Gastrocnemius medialis (tissue), 4 donors: Measurements from ENCODE around the gene TMEM14B. TPM values are rescaled to one million over a fixed set of nuclear protein-coding genes. Genes with fewer than 3 reads are reported as not detected.

ENCODE experiments used
- ATAC-seq, 2 donors: fragments of 150-250 bp; one replicate each; pipeline ENCODE4 v1.9.1; 2016
- DNase-seq, 2 donors: peaks; one replicate each; pipeline ENCODE4 v3.0.0-alpha.2; 2019
- H3K27ac ChIP-seq, 4 donors: fragments of 200-600 bp; sonication (generic); 1 replicate in 1 of 4; 2 replicates in 3 of 4; pipeline ENCODE4 v1.5.1; 2016 to 2018; ENCODE audit warnings: mild to moderate bottlenecking in 2 of 4, moderate library complexity in 1 of 4
- H3K27me3 ChIP-seq, 3 donors: fragments of 200-600 bp; sonication (generic) in 2 of 3; 1 replicate in 1 of 3; 2 replicates in 2 of 3; pipeline versions ENCODE4 v1.5.1 to v1.6.0; 2016 to 2019; ENCODE audit warnings: mild to moderate bottlenecking in 1 of 3, moderate library complexity in 1 of 3
- H3K36me3 ChIP-seq, 2 donors: fragments of 200-600 bp; sonication (generic) in 1 of 2; one replicate each; pipeline ENCODE4 v1.5.1; 2017 to 2018
- H3K4me1 ChIP-seq, 2 donors: fragments of 200-600 bp; sonication (generic) in 1 of 2; one replicate each; pipeline ENCODE4 v1.5.1; 2016 to 2017; ENCODE audit warnings: mild to moderate bottlenecking in 2 of 2
- H3K4me3 ChIP-seq, 4 donors: fragments of 200-600 bp; sonication (generic) in 3 of 4; 1 replicate in 1 of 4; 2 replicates in 3 of 4; pipeline ENCODE4 v1.5.1; 2016 to 2019; ENCODE audit warnings: mild to moderate bottlenecking in 2 of 4
- H3K9me3 ChIP-seq, 3 donors: fragments of 200-600 bp; sonication (generic) in 2 of 3; 1 replicate in 1 of 3; 2 replicates in 2 of 3; pipeline ENCODE4 v1.5.1; 2016 to 2019
- POLR2A ChIP-seq, 2 donors: fragments of 450-650 bp; IDR thresholded peaks; one replicate each; pipeline ENCODE4 v1.6.1; 2017; ENCODE audit warnings: antibody characterized with exemption in 2 of 2, mild to moderate bottlenecking in 2 of 2, moderate library complexity in 2 of 2
- in situ Hi-C, 4 donors: fragments of 200-750 bp; cut with MboI; loops; one replicate each; pipeline versions ENCODE4 v1.15.0 to v1.8.0; 2017; ENCODE audit warnings: low sequenced_read_pairs in 4 of 4
- intact Hi-C: fragments of 100-400 bp; cut with DNase I; formaldehyde crosslinking; loops from one replicate; pipeline ENCODE4 v1.15.1; 2023; ENCODE audit warnings: low total_unique reads
- total RNA-seq, 4 donors: library from RNA; depleted of rRNA; stranded (reverse); fragments of >200 nt; gene quantifications; one replicate each; pipeline versions ENCODE4 v1.1.0 to v1.2.3, GENCODE V29; 2016
- TF ChIP-seq, protein P1 (sequence below), 5 experiments: fragments of 450-650 bp in 3 of 5; fragments of 200-600 bp in 2 of 5; sonication (generic) in 2 of 5; IDR thresholded peaks in 4 of 5; conservative IDR thresholded peaks in 1 of 5; 1 replicate in 4 of 5; 2 replicates in 1 of 5; pipeline ENCODE4 v1.5.1; 2016 to 2019; ENCODE audit warnings: antibody characterized with exemption in 5 of 5, mild to moderate bottlenecking in 3 of 5, moderate library complexity in 3 of 5

TMEM14B gene
- total RNA-seq, 4 donors from 2014 or later: 68.3 to 93.8 (median 79.4) TPM

DNA sequence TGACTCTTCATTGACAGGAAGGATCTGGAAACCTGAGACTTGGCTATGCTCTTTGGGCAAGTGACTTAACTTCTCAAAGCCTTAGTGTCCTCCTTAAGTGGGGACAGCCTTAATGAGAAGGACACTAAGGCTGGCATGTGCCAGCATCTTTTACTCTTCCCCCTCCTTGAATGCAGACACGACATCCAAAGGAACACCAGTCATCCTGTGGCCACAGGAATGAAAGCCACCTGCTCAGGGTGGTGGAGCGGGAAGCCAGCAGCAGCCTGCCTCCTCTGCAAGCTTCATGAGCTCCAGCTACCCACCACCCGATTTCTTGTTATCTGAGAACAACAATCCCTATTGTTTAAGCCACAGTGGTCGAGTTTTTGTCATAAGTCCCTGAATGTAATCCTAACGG is 44.5 kb downstream of the TMEM14B start:
- H3K9me3 ChIP-seq: no peaks in the 10 kb centered on the region
- H3K4me3 ChIP-seq: no peak overlapping the region
- TF ChIP-seq POLR2A (IDR thresholded peaks at IDR 0.05): no peak
- TF ChIP-seq, protein P1, sequence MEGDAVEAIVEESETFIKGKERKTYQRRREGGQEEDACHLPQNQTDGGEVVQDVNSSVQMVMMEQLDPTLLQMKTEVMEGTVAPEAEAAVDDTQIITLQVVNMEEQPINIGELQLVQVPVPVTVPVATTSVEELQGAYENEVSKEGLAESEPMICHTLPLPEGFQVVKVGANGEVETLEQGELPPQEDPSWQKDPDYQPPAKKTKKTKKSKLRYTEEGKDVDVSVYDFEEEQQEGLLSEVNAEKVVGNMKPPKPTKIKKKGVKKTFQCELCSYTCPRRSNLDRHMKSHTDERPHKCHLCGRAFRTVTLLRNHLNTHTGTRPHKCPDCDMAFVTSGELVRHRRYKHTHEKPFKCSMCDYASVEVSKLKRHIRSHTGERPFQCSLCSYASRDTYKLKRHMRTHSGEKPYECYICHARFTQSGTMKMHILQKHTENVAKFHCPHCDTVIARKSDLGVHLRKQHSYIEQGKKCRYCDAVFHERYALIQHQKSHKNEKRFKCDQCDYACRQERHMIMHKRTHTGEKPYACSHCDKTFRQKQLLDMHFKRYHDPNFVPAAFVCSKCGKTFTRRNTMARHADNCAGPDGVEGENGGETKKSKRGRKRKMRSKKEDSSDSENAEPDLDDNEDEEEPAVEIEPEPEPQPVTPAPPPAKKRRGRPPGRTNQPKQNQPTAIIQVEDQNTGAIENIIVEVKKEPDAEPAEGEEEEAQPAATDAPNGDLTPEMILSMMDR (IDR thresholded peaks at IDR 0.05 in 4 of 5, conservative IDR thresholded peaks at IDR 0.05 in 1 of 5): no peak
- ATAC-seq (no peak), DNase-seq (no peak)
- H3K36me3 ChIP-seq: peaks cover 0 to 6% of the 10 kb centered on the region in 2 donors
- in situ Hi-C loops (loop anchor here in 3 of 4 donors (25.0 kb wide), 2 partner anchors 280 to 305 kb away; partner anchors contain the start of gene GCNT2 (in 2 of the 3)), intact Hi-C loops (loop anchor here (10.0 kb wide), 1 partner anchor 277 kb away; no protein-coding TSS in a partner anchor)
- no peaks in the 10 kb centered on the region for H3K4me1 ChIP-seq
- H3K27ac ChIP-seq: no peak overlapping the region
- H3K27me3 ChIP-seq: no peaks in the 10 kb centered on the region

DNA sequence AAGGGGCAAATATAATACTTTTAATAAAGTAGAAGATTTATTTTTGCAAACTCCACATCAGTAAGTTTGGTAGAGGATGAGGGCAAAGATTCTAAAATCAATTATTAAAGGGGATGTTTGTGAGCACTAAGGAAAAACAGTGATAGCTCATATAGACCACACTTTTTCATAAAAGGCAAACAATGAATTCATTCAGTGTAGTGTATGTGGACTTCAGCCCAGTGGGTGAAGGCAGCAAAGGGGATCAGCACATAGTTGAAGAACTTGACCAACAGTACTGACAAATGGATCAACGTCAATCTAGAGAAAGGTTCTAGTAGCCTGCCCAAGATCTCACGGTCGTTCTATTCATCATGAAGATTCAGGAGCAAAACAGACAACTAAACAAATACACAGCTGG is 45.4 kb downstream of the TMEM14B start:
- no peaks in the 10 kb centered on the region for H3K4me1 ChIP-seq

DNA sequence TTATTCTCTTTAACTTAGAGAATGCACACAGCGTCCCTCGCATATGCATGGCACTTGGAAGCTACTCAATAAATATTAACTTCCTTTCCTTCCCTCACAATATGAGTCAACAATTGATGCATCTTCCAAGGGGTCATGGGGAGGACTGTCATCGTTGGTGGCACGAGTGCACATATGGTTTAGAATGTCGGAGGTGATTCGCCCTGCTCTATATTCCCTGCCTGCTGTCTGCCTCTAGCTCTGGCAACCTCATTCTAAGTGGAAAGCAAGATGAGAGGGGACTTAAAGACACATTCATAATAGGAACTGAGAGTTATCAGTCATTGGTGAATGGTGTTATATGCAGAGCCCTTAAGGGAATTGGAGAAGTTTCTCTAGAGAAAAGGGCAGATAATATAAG is 46.1 kb downstream of the TMEM14B start:
- ATAC-seq: no peak
- peaks cover 0 to 6% of the 10 kb centered on the region in 2 donors for H3K36me3 ChIP-seq
- no peaks in the 10 kb centered on the region for H3K27me3 ChIP-seq
- no peak overlapping the region for H3K27ac ChIP-seq
- H3K4me3 ChIP-seq: no peak overlapping the region
- in situ Hi-C loops (loop anchor here in 3 of 4 donors (25.0 kb wide), 2 partner anchors 281 to 306 kb away; partner anchors contain the start of gene GCNT2 (in 2 of the 3)), intact Hi-C loops (loop anchor here (10.0 kb wide), 1 partner anchor 279 kb away; no protein-coding TSS in a partner anchor)
- H3K4me1 ChIP-seq: no peaks in the 10 kb centered on the region
- H3K9me3 ChIP-seq: no peaks in the 10 kb centered on the region
- no peak for TF ChIP-seq POLR2A (IDR thresholded peaks at IDR 0.05)
- TF ChIP-seq, protein P1 (IDR thresholded peaks at IDR 0.05 in 4 of 5, conservative IDR thresholded peaks at IDR 0.05 in 1 of 5): no peak
- no peak for DNase-seq

More for the DNA sequence above, 45.4 kb downstream of the TMEM14B start:
- intact Hi-C loops (loop anchor here (10.0 kb wide), 1 partner anchor 278 kb away; no protein-coding TSS in a partner anchor), in situ Hi-C loops (loop anchor here in 3 of 4 donors (25.0 kb wide), 2 partner anchors 281 to 306 kb away; partner anchors contain the start of gene GCNT2 (in 2 of the 3))
- ATAC-seq (no peak), DNase-seq (no peak)
- Histone ChIP-seq H3K9me3 (no peaks in the 10 kb centered on the region), H3K36me3 (peaks cover 0 to 6% of the 10 kb centered on the region in 2 donors), H3K27ac (no peak overlapping the region), H3K27me3 (no peaks in the 10 kb centered on the region), H3K4me3 (no peak overlapping the region)
- TF ChIP-seq POLR2A (IDR thresholded peaks at IDR 0.05): no peak
- TF ChIP-seq, protein P1 (IDR thresholded peaks at IDR 0.05 in 4 of 5, conservative IDR thresholded peaks at IDR 0.05 in 1 of 5): no peak

DNA sequence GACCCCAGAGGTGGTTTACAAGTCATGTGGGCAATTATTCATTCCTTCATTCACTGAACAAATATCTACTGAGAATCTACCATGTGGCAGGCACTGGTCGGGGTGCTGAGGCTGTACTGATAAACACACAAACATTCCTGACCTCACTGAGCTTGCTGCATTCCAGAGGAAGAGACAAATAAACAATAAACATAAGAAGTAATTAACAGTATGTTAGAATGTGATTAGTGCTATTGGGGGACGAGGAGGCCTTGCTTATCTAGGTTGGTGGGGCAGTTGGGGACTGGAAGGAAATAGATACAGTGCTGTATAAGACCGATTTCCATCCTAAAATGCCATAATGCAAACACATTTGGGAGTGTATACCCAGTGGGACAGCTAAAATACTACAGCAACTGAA is 46.6 kb downstream of the TMEM14B start:
- Histone ChIP-seq H3K27ac (no peak overlapping the region), H3K36me3 (peaks cover 0 to under 1% of the 10 kb centered on the region in 2 donors), H3K4me1 (no peaks in the 10 kb centered on the region), H3K4me3 (no peak overlapping the region), H3K9me3 (no peaks in the 10 kb centered on the region), H3K27me3 (no peaks in the 10 kb centered on the region)
- ATAC-seq (no peak), DNase-seq (no peak)
- intact Hi-C loops (loop anchor here (10.0 kb wide), 1 partner anchor 279 kb away; no protein-coding TSS in a partner anchor), in situ Hi-C loops (loop anchor here in 3 of 4 donors (25.0 kb wide), 2 partner anchors 282 to 307 kb away; partner anchors contain the start of gene GCNT2 (in 2 of the 3))
- TF ChIP-seq, protein P1 (IDR thresholded peaks at IDR 0.05 in 4 of 5, conservative IDR thresholded peaks at IDR 0.05 in 1 of 5): no peak
- TF ChIP-seq POLR2A (IDR thresholded peaks at IDR 0.05): no peak
